HG03060 (cell line): Measurements from ENCODE around the gene IQUB.
"Not testable (repeated sequence)": the region's sequence is repeated elsewhere in the genome, so short reads cannot be mapped to it uniquely, and the experiment has no call there.

Source experiments
- ATAC-seq: cut with Tn5 transposase; IDR thresholded peaks from one replicate; pipeline ENCODE4 v1.9.1; 2021; ENCODE audit warnings: low read depth, moderate number of reproducible peaks; ENCODE audit not compliant: unreplicated experiment

Gene IQUB

GRCh38 chr7:123548406-123548805, 14.0 kb upstream of the IQUB start:
- ATAC-seq, result no peak

- no peak for ATAC-seq
Measured at GRCh38 chr7:123539871-123540270, 5.5 kb upstream of the IQUB start.

GRCh38 chr7:123538897-123539296, 4.5 kb upstream of the IQUB start:
- no peak for ATAC-seq

- no peak for ATAC-seq
Measured at GRCh38 chr7:123538189-123538714, 3.9 kb upstream of the IQUB start.

GRCh38 chr7:123537026-123537642, 2.7 kb upstream of the IQUB start:
- no peak for ATAC-seq

GRCh38 chr7:123535517-123535916, 1.1 kb upstream of the IQUB start:
- no peak for ATAC-seq

GRCh38 chr7:123533929-123534382, 439 bp downstream of the IQUB start:
- peak; percentile 1 for ATAC-seq

- no peak for ATAC-seq
Measured at GRCh38 chr7:123533553-123533917, 860 bp downstream of the IQUB start.

GRCh38 chr7:123532788-123533552, 1.4 kb downstream of the IQUB start:
- ATAC-seq, result not testable (repeated sequence)

GRCh38 chr7:123532343-123532742, 2.1 kb downstream of the IQUB start:
- not testable (repeated sequence) for ATAC-seq

- ATAC-seq, result not testable (repeated sequence)
Measured at GRCh38 chr7:123530035-123530591, 4.3 kb downstream of the IQUB start.

- ATAC-seq, result no peak
Measured at GRCh38 chr7:123528265-123528664, 6.1 kb downstream of the IQUB start.

GRCh38 chr7:123527712-123528225, 6.6 kb downstream of the IQUB start:
- not testable (repeated sequence) for ATAC-seq

GRCh38 chr7:123526533-123526932, 7.9 kb downstream of the IQUB start:
- not testable (repeated sequence) for ATAC-seq

GRCh38 chr7:123522066-123522465, 12.3 kb downstream of the IQUB start:
- ATAC-seq, result no peak

GRCh38 chr7:123505221-123505620, 29.2 kb downstream of the IQUB start:
- ATAC-seq, result no peak

GRCh38 chr7:123502201-123502600, 32.2 kb downstream of the IQUB start:
- ATAC-seq, result no peak

GRCh38 chr7:123500878-123501489, 33.4 kb downstream of the IQUB start:
- ATAC-seq, result no peak

- no peak for ATAC-seq
Measured at GRCh38 chr7:123499211-123499970, 35.0 kb downstream of the IQUB start.

- ATAC-seq, result no peak
Measured at GRCh38 chr7:123498601-123499000, 35.8 kb downstream of the IQUB start.
